ENCODE data around the gene LY6G6C.
A peak's percentile ranks its signal among the peaks of the same experiment; 100 is the strongest.

The LY6G6C gene

GRCh38 chr6:31721351-31722020 is at the start of gene LY6G6C:
Gene LY6G6C (minus strand): TSS chr6:31721746. CDS start chr6:31721679, 67 bp downstream.
- H3K27ac ChIP-seq: peak within 1 kb of the TSS; percentile 66; the same call in 1 of the 2 replicates
- H3K4me1 ChIP-seq: peaks cover 53% of the 10 kb centered on the region
- H3K4me2 ChIP-seq: peak within 1 kb of the TSS; percentile 99
- no peak within 1 kb of the TSS for H3K9ac ChIP-seq
- H4K20me1 ChIP-seq: peaks cover 23% of the 10 kb centered on the region
- H3K4me3 ChIP-seq: no peak within 1 kb of the TSS
- no peaks in the 10 kb centered on the region for H3K9me3 ChIP-seq
- H3K36me3 ChIP-seq: peaks cover 19% of the 10 kb centered on the region
- TF ChIP-seq Cebpa-rat (IDR thresholded peaks at IDR 0.05): no peak
- H3K27me3 ChIP-seq: no peaks in the 10 kb centered on the region

GRCh38 chr6:31770860-31771259 is 49.3 kb upstream of the LY6G6C start:
- no peaks in the 10 kb centered on the region for H4K20me1 ChIP-seq
- no peak overlapping the region for H3K27ac ChIP-seq
- H3K4me3 ChIP-seq: no peak overlapping the region
- H3K27me3 ChIP-seq: no peaks in the 10 kb centered on the region
- peaks cover 34% of the 10 kb centered on the region for H3K4me1 ChIP-seq
- H3K36me3 ChIP-seq: 0 out of 2 replicates have a peak, but pooled peaks cover 5% of the 10 kb centered on the region
- H3K4me2 ChIP-seq: no peak overlapping the region
- H3K9me3 ChIP-seq: no peaks in the 10 kb centered on the region
- no peak for TF ChIP-seq Cebpa-rat (IDR thresholded peaks at IDR 0.05)
- H3K9ac ChIP-seq: no peak overlapping the region

GRCh38 chr6:31769684-31770371 is 48.3 kb upstream of the LY6G6C start:
- H3K27me3 ChIP-seq: no peaks in the 10 kb centered on the region
- no peak overlapping the region for H3K9ac ChIP-seq
- no peaks in the 10 kb centered on the region for H3K9me3 ChIP-seq
- peaks cover 24% of the 10 kb centered on the region for H3K4me1 ChIP-seq
- no peak for TF ChIP-seq Cebpa-rat (IDR thresholded peaks at IDR 0.05)
- H4K20me1 ChIP-seq: no peaks in the 10 kb centered on the region
- H3K4me2 ChIP-seq: no peak overlapping the region
- H3K27ac ChIP-seq: no peak overlapping the region
- no peak overlapping the region for H3K4me3 ChIP-seq
- peaks cover 12% of the 10 kb centered on the region; the same call in 1 of the 2 replicates for H3K36me3 ChIP-seq

- no peaks in the 10 kb centered on the region for H4K20me1 ChIP-seq
- no peak overlapping the region for H3K4me2 ChIP-seq
- H3K9me3 ChIP-seq: no peaks in the 10 kb centered on the region
- H3K27me3 ChIP-seq: no peaks in the 10 kb centered on the region
- no peak for TF ChIP-seq Cebpa-rat (IDR thresholded peaks at IDR 0.05)
- no peak overlapping the region for H3K9ac ChIP-seq
- peaks cover 24% of the 10 kb centered on the region for H3K36me3 ChIP-seq
- H3K27ac ChIP-seq: no peak overlapping the region
- peaks cover 14% of the 10 kb centered on the region for H3K4me1 ChIP-seq
- no peak overlapping the region for H3K4me3 ChIP-seq
Measured at GRCh38 chr6:31768363-31769257, 47.1 kb upstream of the LY6G6C start.

- Histone ChIP-seq H3K27me3 (no peaks in the 10 kb centered on the region), H3K4me1 (peaks cover 19% of the 10 kb centered on the region), H3K27ac (no peak overlapping the region), H3K9me3 (no peaks in the 10 kb centered on the region), H3K4me3 (no peak overlapping the region), H3K36me3 (peaks cover 39% of the 10 kb centered on the region), H4K20me1 (no peaks in the 10 kb centered on the region), H3K9ac (no peak overlapping the region), H3K4me2 (no peak overlapping the region)
- no peak for TF ChIP-seq Cebpa-rat (IDR thresholded peaks at IDR 0.05)
Measured at GRCh38 chr6:31767096-31767645, 45.6 kb upstream of the LY6G6C start.

GRCh38 chr6:31765910-31766794 is 44.6 kb upstream of the LY6G6C start:
- peaks cover 49% of the 10 kb centered on the region for H3K36me3 ChIP-seq
- H3K27me3 ChIP-seq: no peaks in the 10 kb centered on the region
- no peaks in the 10 kb centered on the region for H4K20me1 ChIP-seq
- no peak overlapping the region for H3K9ac ChIP-seq
- TF ChIP-seq Cebpa-rat (IDR thresholded peaks at IDR 0.05): no peak
- no peak overlapping the region for H3K27ac ChIP-seq
- H3K4me2 ChIP-seq: no peak overlapping the region
- no peak overlapping the region for H3K4me3 ChIP-seq
- no peaks in the 10 kb centered on the region for H3K9me3 ChIP-seq
- peaks cover 22% of the 10 kb centered on the region for H3K4me1 ChIP-seq

- Histone ChIP-seq H3K27ac (no peak overlapping the region), H3K4me1 (peaks cover 23% of the 10 kb centered on the region), H3K9me3 (no peaks in the 10 kb centered on the region), H4K20me1 (no peaks in the 10 kb centered on the region), H3K4me3 (no peak overlapping the region), H3K27me3 (no peaks in the 10 kb centered on the region), H3K4me2 (no peak overlapping the region), H3K36me3 (peaks cover 55% of the 10 kb centered on the region), H3K9ac (no peak overlapping the region)
- no peak for TF ChIP-seq Cebpa-rat (IDR thresholded peaks at IDR 0.05)
Measured at GRCh38 chr6:31765559-31765909, 44.0 kb upstream of the LY6G6C start.

- peaks cover 69% of the 10 kb centered on the region for H3K36me3 ChIP-seq
- no peak overlapping the region for H3K4me2 ChIP-seq
- peaks cover 23% of the 10 kb centered on the region for H3K4me1 ChIP-seq
- H3K4me3 ChIP-seq: no peak overlapping the region
- no peaks in the 10 kb centered on the region for H3K27me3 ChIP-seq
- no peaks in the 10 kb centered on the region for H4K20me1 ChIP-seq
- TF ChIP-seq Cebpa-rat (IDR thresholded peaks at IDR 0.05): no peak
- H3K27ac ChIP-seq: no peak overlapping the region
- H3K9ac ChIP-seq: no peak overlapping the region; the same call in 1 of the 2 replicates
- no peaks in the 10 kb centered on the region for H3K9me3 ChIP-seq
Measured at GRCh38 chr6:31764198-31764597, 42.7 kb upstream of the LY6G6C start.

- peaks cover 75% of the 10 kb centered on the region for H3K36me3 ChIP-seq
- H3K4me2 ChIP-seq: no peak overlapping the region
- no peaks in the 10 kb centered on the region for H4K20me1 ChIP-seq
- no peak for TF ChIP-seq Cebpa-rat (IDR thresholded peaks at IDR 0.05)
- H3K27ac ChIP-seq: no peak overlapping the region
- H3K9me3 ChIP-seq: no peaks in the 10 kb centered on the region
- H3K4me3 ChIP-seq: no peak overlapping the region
- H3K27me3 ChIP-seq: no peaks in the 10 kb centered on the region
- peak overlapping the region; percentile 34; the same call in 1 of the 2 replicates for H3K9ac ChIP-seq
- H3K4me1 ChIP-seq: peaks cover 23% of the 10 kb centered on the region
Measured at GRCh38 chr6:31763619-31763940, 42.0 kb upstream of the LY6G6C start.
